ENCODE data around the gene TANGO6.

Gene TANGO6

DNA sequence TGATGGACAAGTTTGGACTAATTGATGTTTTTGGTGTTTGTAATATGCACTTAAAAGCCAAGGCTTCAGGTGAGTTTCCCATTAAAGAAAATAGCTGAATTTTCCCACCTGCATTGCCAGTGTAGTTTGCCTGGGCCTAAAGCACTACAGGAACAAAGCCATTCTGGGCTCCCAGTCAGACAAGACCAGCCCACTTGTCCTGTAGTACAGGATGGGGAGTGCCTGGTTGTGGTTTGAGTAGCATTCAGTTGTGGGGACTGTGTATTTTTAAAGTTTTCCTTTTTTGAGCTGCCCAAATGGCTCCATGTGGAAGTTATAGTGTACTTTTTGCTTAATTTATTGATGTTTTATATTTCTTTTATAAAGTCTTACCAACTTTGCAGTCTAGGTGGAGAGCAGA is 91.7 kb downstream of the TANGO6 start:
- no peak overlapping the region for H3K4me3 ChIP-seq (ENCODE audit: severe bottlenecking)
- peak overlapping the region; percentile 94 for H3K27ac ChIP-seq (ENCODE audit: poor library complexity, severe bottlenecking)
- H3K27me3 ChIP-seq (ENCODE audit: insufficient read depth, poor library complexity, severe bottlenecking): no peaks in the 10 kb centered on the region
- ATAC-seq (ENCODE audit: low read depth) (no peak), DNase-seq (ENCODE audit: low spot score) (no peak)
- peaks cover 41% of the 10 kb centered on the region for H3K4me1 ChIP-seq (ENCODE audit: insufficient read depth, poor library complexity, severe bottlenecking)
- H3K9me3 ChIP-seq (ENCODE audit: severe bottlenecking): no peaks in the 10 kb centered on the region
- H3K36me3 ChIP-seq (ENCODE audit: low read depth): peaks cover 15% of the 10 kb centered on the region
- TF ChIP-seq, protein P1, sequence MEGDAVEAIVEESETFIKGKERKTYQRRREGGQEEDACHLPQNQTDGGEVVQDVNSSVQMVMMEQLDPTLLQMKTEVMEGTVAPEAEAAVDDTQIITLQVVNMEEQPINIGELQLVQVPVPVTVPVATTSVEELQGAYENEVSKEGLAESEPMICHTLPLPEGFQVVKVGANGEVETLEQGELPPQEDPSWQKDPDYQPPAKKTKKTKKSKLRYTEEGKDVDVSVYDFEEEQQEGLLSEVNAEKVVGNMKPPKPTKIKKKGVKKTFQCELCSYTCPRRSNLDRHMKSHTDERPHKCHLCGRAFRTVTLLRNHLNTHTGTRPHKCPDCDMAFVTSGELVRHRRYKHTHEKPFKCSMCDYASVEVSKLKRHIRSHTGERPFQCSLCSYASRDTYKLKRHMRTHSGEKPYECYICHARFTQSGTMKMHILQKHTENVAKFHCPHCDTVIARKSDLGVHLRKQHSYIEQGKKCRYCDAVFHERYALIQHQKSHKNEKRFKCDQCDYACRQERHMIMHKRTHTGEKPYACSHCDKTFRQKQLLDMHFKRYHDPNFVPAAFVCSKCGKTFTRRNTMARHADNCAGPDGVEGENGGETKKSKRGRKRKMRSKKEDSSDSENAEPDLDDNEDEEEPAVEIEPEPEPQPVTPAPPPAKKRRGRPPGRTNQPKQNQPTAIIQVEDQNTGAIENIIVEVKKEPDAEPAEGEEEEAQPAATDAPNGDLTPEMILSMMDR (IDR thresholded peaks at IDR 0.05; ENCODE audit: poor library complexity, severe bottlenecking): no peak

DNA sequence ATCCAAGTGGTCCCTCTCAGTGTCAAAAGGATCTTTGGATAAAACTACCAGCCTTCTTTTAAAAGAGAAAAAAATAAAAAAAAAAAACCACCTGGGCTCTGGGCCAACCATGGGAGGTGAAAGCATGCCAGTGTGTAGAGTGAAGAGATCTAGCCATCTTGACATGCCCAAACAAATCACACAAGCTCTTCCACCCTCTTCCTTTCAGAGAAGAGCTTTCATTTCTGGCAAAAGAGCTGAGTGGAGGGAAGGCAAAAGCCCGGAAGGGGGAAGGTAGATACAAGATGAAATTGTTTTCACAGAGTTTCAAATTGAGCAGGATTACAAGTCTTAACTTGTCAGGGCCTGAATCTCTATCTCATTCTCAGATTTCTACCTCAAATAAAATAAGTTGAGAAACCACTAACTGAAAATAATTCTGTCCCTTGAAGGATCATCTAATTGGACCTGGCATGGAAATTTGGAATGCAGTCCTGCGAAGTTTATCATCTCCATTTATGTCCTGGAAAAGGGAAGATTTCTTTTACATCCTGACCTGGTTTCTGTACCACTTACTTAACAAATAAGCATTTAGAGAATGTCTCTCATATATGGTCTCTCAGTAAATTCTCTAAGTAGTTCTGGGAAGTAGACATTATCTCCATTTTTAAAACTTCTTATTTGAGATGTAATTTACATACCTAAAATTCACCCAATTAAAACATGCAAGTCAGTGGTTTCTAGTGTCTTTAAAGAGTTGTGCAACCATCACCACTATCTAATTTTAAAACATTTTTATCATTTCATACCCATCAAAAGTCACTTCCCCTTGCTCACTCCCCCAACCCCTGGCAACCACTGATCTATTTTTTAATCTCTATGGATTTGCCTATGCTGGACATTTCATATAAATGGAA is 93.7 kb downstream of the TANGO6 start:
- peaks cover 31% of the 10 kb centered on the region for H3K4me1 ChIP-seq (ENCODE audit: insufficient read depth, poor library complexity, severe bottlenecking)
- DNase-seq (ENCODE audit: low spot score) (no peak), ATAC-seq (ENCODE audit: low read depth) (peak; percentile 100)
- no peaks in the 10 kb centered on the region for H3K27me3 ChIP-seq (ENCODE audit: insufficient read depth, poor library complexity, severe bottlenecking)
- no peaks in the 10 kb centered on the region for H3K9me3 ChIP-seq (ENCODE audit: severe bottlenecking)
- H3K27ac ChIP-seq (ENCODE audit: poor library complexity, severe bottlenecking): peak overlapping the region; percentile 94
- H3K36me3 ChIP-seq (ENCODE audit: low read depth): no peaks in the 10 kb centered on the region
- TF ChIP-seq, protein P1 (IDR thresholded peaks at IDR 0.05; ENCODE audit: poor library complexity, severe bottlenecking): no peak
- H3K4me3 ChIP-seq (ENCODE audit: severe bottlenecking): no peak overlapping the region

DNA sequence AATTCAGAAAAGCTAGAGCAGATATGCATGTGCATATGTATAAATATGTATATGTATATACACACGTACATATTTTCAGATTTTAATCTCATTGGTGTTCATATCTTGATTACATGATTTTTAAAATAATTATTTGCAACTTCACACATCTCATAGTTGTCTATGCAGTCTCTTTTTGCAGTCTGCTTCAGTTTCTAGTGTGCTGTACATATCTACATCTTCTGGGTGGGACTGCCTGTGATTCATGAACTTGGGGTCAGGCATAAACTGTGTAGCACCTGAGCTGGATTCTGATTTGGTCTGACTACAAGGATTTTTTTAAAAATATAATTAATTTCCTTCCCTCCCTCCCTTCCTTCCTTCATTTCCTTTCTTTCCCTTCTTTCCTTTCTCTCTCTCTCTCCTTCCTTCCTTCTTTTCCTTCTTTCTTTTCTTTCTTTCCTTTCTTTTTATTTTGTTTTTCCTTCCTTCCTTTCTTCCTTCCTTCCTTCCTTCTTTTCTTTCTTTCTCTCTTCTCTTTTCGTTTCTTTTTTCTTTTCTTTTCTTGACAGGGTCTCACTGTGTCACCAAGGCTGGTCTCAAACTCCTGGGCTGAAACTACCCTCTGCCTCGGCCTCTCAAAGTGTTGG is 96.5 kb downstream of the TANGO6 start:
- H3K9me3 ChIP-seq (ENCODE audit: severe bottlenecking): no peaks in the 10 kb centered on the region
- H3K27me3 ChIP-seq (ENCODE audit: insufficient read depth, poor library complexity, severe bottlenecking): no peaks in the 10 kb centered on the region
- peaks cover 9% of the 10 kb centered on the region for H3K36me3 ChIP-seq (ENCODE audit: low read depth)
- ATAC-seq (ENCODE audit: low read depth): no peak
- no peak overlapping the region for H3K27ac ChIP-seq (ENCODE audit: poor library complexity, severe bottlenecking)
- no peak for DNase-seq (ENCODE audit: low spot score)
- TF ChIP-seq, protein P1 (IDR thresholded peaks at IDR 0.05; ENCODE audit: poor library complexity, severe bottlenecking): no peak
- H3K4me1 ChIP-seq (ENCODE audit: insufficient read depth, poor library complexity, severe bottlenecking): peaks cover 29% of the 10 kb centered on the region
- no peak overlapping the region for H3K4me3 ChIP-seq (ENCODE audit: severe bottlenecking)

DNA sequence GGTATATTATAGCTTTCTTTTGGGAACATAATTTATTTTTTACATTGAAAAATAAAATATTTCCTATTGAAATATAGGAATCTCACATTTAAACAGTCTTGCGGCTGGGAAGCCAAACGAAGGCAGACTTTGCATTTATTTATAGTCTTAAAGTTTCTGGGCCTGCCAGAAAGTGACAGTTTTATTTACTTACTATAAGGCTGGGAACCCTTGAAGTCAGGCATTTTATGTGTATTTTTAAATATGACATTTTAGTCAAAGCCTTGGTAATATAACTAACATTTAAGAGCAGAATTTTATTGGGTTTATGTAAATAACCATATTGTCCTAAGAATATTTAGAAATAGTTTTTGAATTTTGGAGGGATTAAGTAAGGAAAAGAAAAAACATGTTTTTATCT is 97.5 kb downstream of the TANGO6 start:
- no peak overlapping the region for H3K27ac ChIP-seq (ENCODE audit: poor library complexity, severe bottlenecking)
- H3K9me3 ChIP-seq (ENCODE audit: severe bottlenecking): no peaks in the 10 kb centered on the region
- no peaks in the 10 kb centered on the region for H3K27me3 ChIP-seq (ENCODE audit: insufficient read depth, poor library complexity, severe bottlenecking)
- peaks cover 11% of the 10 kb centered on the region for H3K36me3 ChIP-seq (ENCODE audit: low read depth)
- TF ChIP-seq, protein P1 (IDR thresholded peaks at IDR 0.05; ENCODE audit: poor library complexity, severe bottlenecking): no peak
- ATAC-seq (ENCODE audit: low read depth) (no peak), DNase-seq (ENCODE audit: low spot score) (no peak)
- peaks cover 19% of the 10 kb centered on the region for H3K4me1 ChIP-seq (ENCODE audit: insufficient read depth, poor library complexity, severe bottlenecking)
- H3K4me3 ChIP-seq (ENCODE audit: severe bottlenecking): no peak overlapping the region
